H1 (cell line): ENCODE results near the gene TRIOBP.

Experiments
- CREB1 ChIP-seq: IDR thresholded peaks from 2 replicates; pipeline ENCODE4 v1.6.1; 2012; ENCODE audit warnings: inconsistent platforms
- EZH2 ChIP-seq: fragments of 200-600 bp; sonication (generic); IDR thresholded peaks from 2 replicates; pipeline ENCODE4 v1.7.1; 2012; ENCODE audit warnings: low read depth, mild to moderate bottlenecking, moderate library complexity, low read length, inconsistent platforms; ENCODE audit not compliant: severe bottlenecking
- POLR2A ChIP-seq, 2 experiments: IDR thresholded peaks; 1 replicate in 1 of 2; 2 replicates in 1 of 2; pipeline ENCODE4 v1.6.1; 2011; ENCODE audit warnings: low read depth in 2 of 2, low read length in 2 of 2, mild to moderate bottlenecking in 2 of 2; ENCODE audit errors: control extremely low read depth in 1 of 2
- POLR2AphosphoS5 ChIP-seq: IDR thresholded peaks from 2 replicates; pipeline ENCODE4 v1.6.1; 2011; ENCODE audit warnings: low read depth, low read length
- RAD21 ChIP-seq, 2 experiments: IDR thresholded peaks in 1 of 2; conservative IDR thresholded peaks in 1 of 2; 2 replicates each; pipeline ENCODE4 v1.6.1; 2011; ENCODE audit warnings: low read depth in 2 of 2, low read length in 2 of 2, improper control_type of control experiment in 1 of 2, inconsistent platforms in 1 of 2, mild to moderate bottlenecking in 1 of 2, moderate library complexity in 1 of 2
- TAF7 ChIP-seq: optimal IDR thresholded peaks from 2 replicates; pipeline ENCODE3; 2011; ENCODE audit warnings: low read depth, mild to moderate bottlenecking, inconsistent platforms, low read length, moderate library complexity, borderline replicate concordance
- YY1 ChIP-seq: IDR thresholded peaks from 2 replicates; pipeline ENCODE4 v1.6.1; 2011; ENCODE audit warnings: low read depth, mild to moderate bottlenecking, low read length
- TF ChIP-seq, protein P1 (sequence below), 3 experiments: IDR thresholded peaks; 1 replicate in 2 of 3; 2 replicates in 1 of 3; pipeline versions ENCODE4 v1.5.1 to v1.6.1; 2011; ENCODE audit warnings: low read length in 3 of 3, mild to moderate bottlenecking in 3 of 3, inconsistent platforms in 2 of 3, low read depth in 1 of 3, moderate library complexity in 1 of 3; ENCODE audit not compliant: insufficient read depth in 1 of 3; ENCODE audit errors: control extremely low read depth in 1 of 3

DNA sequence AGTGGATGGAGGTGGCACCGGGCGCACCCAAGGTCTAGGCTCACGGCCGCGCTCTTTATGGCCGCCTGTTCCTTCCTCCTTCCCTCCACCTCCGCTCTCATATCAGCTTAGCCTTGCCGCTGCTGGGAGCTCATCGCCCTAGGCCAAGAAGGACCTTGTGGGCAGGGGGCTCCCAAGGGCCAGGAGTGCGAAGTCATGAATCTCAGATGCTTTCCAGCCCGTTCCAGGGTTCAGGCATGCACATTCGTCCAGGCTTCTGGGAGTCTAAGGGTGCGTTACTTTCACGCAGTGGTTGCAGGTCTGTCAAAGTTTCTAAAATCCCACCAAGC is 122.2 kb downstream of the TRIOBP start:
- TF ChIP-seq POLR2A (IDR thresholded peaks at IDR 0.05; ENCODE audit: control extremely low read depth in 1 of 2, low read depth in 2 of 2, low read length in 2 of 2) = no peak
- TF ChIP-seq, protein P1, sequence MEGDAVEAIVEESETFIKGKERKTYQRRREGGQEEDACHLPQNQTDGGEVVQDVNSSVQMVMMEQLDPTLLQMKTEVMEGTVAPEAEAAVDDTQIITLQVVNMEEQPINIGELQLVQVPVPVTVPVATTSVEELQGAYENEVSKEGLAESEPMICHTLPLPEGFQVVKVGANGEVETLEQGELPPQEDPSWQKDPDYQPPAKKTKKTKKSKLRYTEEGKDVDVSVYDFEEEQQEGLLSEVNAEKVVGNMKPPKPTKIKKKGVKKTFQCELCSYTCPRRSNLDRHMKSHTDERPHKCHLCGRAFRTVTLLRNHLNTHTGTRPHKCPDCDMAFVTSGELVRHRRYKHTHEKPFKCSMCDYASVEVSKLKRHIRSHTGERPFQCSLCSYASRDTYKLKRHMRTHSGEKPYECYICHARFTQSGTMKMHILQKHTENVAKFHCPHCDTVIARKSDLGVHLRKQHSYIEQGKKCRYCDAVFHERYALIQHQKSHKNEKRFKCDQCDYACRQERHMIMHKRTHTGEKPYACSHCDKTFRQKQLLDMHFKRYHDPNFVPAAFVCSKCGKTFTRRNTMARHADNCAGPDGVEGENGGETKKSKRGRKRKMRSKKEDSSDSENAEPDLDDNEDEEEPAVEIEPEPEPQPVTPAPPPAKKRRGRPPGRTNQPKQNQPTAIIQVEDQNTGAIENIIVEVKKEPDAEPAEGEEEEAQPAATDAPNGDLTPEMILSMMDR (IDR thresholded peaks at IDR 0.05; ENCODE audit: control extremely low read depth in 1 of 3, insufficient read depth in 1 of 3, low read depth in 1 of 3, low read length in 3 of 3) = no peak
- TF ChIP-seq EZH2 = no peak
- no peak for TF ChIP-seq POLR2AphosphoS5
- TF ChIP-seq CREB1 = no peak
- no peak for TF ChIP-seq YY1
- TF ChIP-seq RAD21 (IDR thresholded peaks at IDR 0.05 in 1 of 2, conservative IDR thresholded peaks at IDR 0.05 in 1 of 2; ENCODE audit: low read depth in 2 of 2, low read length in 2 of 2) = no peak
- TF ChIP-seq TAF7 = no peak
